Kidney epithelial cell (primary cell): ENCODE data around the gene SLC35F2. TPM values are rescaled to one million over a fixed set of nuclear protein-coding genes. Genes with fewer than 3 reads are reported as not detected.

Experiments used
- DNase-seq: peaks from one replicate; pipeline ENCODE4 v3.0.0-alpha.2; 2010; ENCODE audit warnings: low read depth
- H3K27me3 ChIP-seq: 2 replicates; pipeline ENCODE4 v1.6.0; 2011; ENCODE audit warnings: low read length; ENCODE audit not compliant: control insufficient read depth, insufficient read depth
- H3K36me3 ChIP-seq: 2 replicates; pipeline ENCODE4 v1.5.1; 2011; ENCODE audit warnings: low read length; ENCODE audit not compliant: control insufficient read depth, insufficient read depth
- H3K4me3 ChIP-seq: 2 replicates; pipeline ENCODE4 v1.5.1; 2011; ENCODE audit warnings: low read depth, mild to moderate bottlenecking, control low read depth, low read length
- CTCF ChIP-seq: IDR thresholded peaks from 2 replicates; pipeline ENCODE4 v1.5.1; 2011; ENCODE audit warnings: mild to moderate bottlenecking, moderate library complexity, low read length, control low read depth, inconsistent platforms; ENCODE audit not compliant: insufficient read depth, poor library complexity, severe bottlenecking
- total RNA-seq: library from RNA; depleted of rRNA; stranded (reverse); fragments of >200 nt; gene quantifications from 2 replicates; pipeline ENCODE4 v1.2.3, GENCODE V29; 2015

Gene SLC35F2
- total RNA-seq, 1 donor from 2014 or later = 44.8 TPM

DNA sequence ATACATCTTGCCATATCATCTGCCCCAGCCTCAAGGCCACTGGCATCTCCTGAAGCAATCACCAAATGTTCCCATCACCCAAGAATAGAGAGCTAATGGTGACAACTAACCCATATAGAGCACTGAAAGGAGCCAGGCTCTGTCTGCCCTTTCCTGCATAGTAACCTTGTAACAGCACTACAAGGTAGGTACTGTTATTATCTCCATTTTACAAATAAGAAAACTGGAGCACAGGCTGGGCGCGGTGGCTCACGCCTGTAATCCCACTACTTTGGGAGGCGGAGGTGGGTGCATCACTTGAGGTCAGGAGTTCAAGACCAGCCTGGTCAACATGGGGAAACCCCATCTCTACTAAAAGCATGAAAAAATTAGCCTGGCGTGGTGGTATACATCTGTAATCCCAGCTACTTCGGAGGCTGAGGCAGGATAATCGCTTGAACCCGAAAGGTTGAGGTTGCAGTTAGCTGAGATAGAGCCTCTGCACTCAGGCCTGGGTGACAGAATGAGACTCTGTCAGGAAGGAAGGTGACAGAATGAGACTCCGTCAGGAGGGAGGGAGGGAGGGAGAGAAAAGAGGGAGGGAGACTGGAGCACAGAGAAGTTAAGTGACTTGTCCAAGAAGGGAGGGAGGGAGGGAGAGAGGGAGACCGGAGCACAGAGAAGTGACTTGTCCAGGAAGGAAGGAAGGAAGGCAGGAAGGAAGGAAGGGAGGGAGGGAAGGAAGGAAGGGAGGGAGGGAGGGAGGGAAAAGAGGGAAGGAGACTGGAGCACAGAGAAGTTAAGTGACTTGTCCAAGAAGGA is 2.2 kb downstream of the SLC35F2 start:
- TF ChIP-seq CTCF = no peak
- no peak for DNase-seq
- Histone ChIP-seq H3K27me3 (no peaks in the 10 kb centered on the region), H3K4me3 (peak overlapping the region; percentile 95), H3K36me3 (no peaks in the 10 kb centered on the region)

DNA sequence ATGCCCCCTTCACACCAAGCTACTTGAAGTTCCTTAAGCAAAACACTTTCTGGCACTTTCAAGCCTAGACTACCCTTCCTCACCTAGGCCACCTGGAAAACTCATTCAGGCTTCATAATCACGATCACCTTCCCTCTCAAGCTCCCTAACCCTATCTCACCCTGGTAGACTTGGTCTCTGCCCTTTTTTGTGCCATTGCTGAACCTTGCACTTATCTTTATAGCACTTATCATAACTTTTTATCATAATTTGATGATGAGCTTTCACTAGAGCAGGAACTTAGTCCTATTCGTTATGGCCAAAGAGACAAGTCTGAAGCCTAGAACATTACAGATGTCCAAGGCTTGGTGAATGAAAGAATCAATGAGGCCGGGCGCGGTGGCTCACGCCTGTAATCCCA is 5.5 kb downstream of the SLC35F2 start:
- H3K4me3 ChIP-seq = no peak overlapping the region
- no peak for DNase-seq
- H3K27me3 ChIP-seq = no peaks in the 10 kb centered on the region
- no peaks in the 10 kb centered on the region for H3K36me3 ChIP-seq
- TF ChIP-seq CTCF = no peak

- no peaks in the 10 kb centered on the region for H3K36me3 ChIP-seq
- DNase-seq = no peak
- no peak for TF ChIP-seq CTCF
- H3K27me3 ChIP-seq = no peaks in the 10 kb centered on the region
- no peak overlapping the region for H3K4me3 ChIP-seq
These were observed 6.8 kb downstream of the SLC35F2 start for GRCh38 chr11:107851704-107852310.

GRCh38 chr11:107849790-107850189 is 8.8 kb downstream of the SLC35F2 start:
- no peaks in the 10 kb centered on the region for H3K27me3 ChIP-seq
- DNase-seq = no peak
- TF ChIP-seq CTCF = no peak

GRCh38 chr11:107848345-107848744 is 10.2 kb downstream of the SLC35F2 start:
- Histone ChIP-seq H3K4me3 (no peak overlapping the region), H3K36me3 (no peaks in the 10 kb centered on the region), H3K27me3 (no peaks in the 10 kb centered on the region)
- no peak for DNase-seq
- TF ChIP-seq CTCF = no peak

More at GRCh38 chr11:107849790-107850189, 8.8 kb downstream of the SLC35F2 start:
- Histone ChIP-seq H3K4me3 (no peak overlapping the region), H3K36me3 (no peaks in the 10 kb centered on the region)
